Motor neuron (in vitro differentiated cells): Measurements from ENCODE around the gene SCRT2. TPM values are rescaled to one million over a fixed set of nuclear protein-coding genes. Genes with fewer than 3 reads are reported as not detected.
"Not testable (repeated sequence)": the region's sequence is repeated elsewhere in the genome, so short reads cannot be mapped to it uniquely, and the experiment has no call there.

Experiments used
- ATAC-seq, 8 experiments: fragments of 200-7000 bp; cut with Tn5 transposase; replicated peaks in 6 of 8; 2 replicates each; pipeline ENCODE4 v1.8.0; 2021; ENCODE audit warnings: mild to moderate bottlenecking in 8 of 8, moderate library complexity in 8 of 8
- H3K27ac ChIP-seq, 2 donors: fragments of 250-450 bp; sonication (Bioruptor Pico); 2 replicates each; pipeline ENCODE4 v1.9.0; 2021; ENCODE audit warnings: antibody characterized with exemption in 2 of 2, mild to moderate bottlenecking in 2 of 2, moderate library complexity in 1 of 2
- H3K4me1 ChIP-seq, 2 donors: fragments of 250-450 bp; sonication (Bioruptor Pico); replicated peaks in 1 of 2; 2 replicates each; pipeline ENCODE4 v1.6.1; 2021; ENCODE audit warnings: antibody characterized with exemption in 2 of 2, mild to moderate bottlenecking in 2 of 2, moderate library complexity in 1 of 2
- H3K4me3 ChIP-seq, 5 donors: fragments of 250-450 bp; sonication (Bioruptor Pico); 2 replicates each; pipeline ENCODE4 v1.9.0; 2021; ENCODE audit warnings: antibody characterized with exemption in 5 of 5, mild to moderate bottlenecking in 5 of 5, moderate library complexity in 4 of 5
- WGBS, 10 experiments: fragments of 450-650 bp; shearing (Covaris generic); methylation state at CpG; one replicate each; pipeline ENCODE4 v1.0.0; 2022; 5-methylcytosine and 5-hydroxymethylcytosine counted together
- in situ Hi-C, 9 experiments: fragments of 400-800 bp; cut with MboI; loops; one replicate each; pipeline ENCODE4 v1.15.0; 2021; ENCODE audit warnings: low sequenced_read_pairs in 9 of 9, low pct_unique_long_range_greater_than_20kb in 2 of 9; ENCODE audit not compliant: unreplicated experiment in 9 of 9
- total RNA-seq, 8 experiments: library from RNA; unstranded; fragments of 300-600 nt; gene quantifications; 2 replicates each; pipeline versions ENCODE4 v1.2.3 to v1.2.4, GENCODE V29; 2022

The SCRT2 gene
- total RNA-seq, 8 experiments from 2014 or later, result 0.29 to 11.0 (median 4.2) TPM; not detected in 1

DNA sequence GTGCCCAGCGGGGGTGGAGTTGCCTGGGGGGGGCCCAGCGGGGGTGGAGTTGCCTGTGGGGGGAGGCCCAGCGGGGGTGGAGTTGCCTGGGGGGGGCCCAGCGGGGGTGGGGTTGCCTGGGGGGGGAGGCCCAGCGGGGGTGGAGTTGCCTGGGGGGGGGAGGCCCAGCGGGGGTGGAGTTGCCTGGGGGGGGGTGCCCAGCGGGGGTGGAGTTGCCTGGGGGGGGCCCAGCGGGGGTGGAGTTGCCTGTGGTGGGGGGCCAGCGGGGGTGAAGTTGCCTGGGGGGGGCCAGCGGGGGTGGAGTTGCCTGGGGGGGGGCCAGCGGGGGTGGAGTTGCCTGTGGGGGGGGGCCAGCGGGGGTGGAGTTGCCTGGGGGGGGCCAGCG is 33.6 kb downstream of the SCRT2 start:
- Histone ChIP-seq H3K4me1 (peaks cover 7 to 16% of the 10 kb centered on the region in 2 donors), H3K4me3 (peak overlapping the region in 1 of 5 donors; percentile 22)
- no CpG with 5 or more reads among the region's 13 CpGs for WGBS, 10 experiments
- ATAC-seq, in situ Hi-C loops, H3K27ac ChIP-seq: not testable (repeated sequence)

DNA sequence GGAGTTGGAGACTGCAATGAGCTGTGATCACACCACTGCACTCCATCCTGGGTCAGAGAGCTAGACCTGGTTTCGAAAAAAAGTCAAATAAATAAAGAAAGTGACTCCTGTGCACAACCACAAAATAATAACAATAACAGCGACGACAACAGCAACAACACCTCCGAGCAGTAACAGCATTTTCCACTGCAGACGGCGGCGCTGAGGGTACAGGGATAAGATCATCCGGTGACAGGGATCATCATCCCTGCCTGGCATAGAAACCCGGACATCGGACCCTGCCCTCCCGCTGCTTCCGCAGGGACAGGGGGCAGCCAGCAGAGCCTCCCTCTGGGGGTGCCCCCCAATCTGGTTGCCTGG is 34.1 kb downstream of the SCRT2 start:
- Histone ChIP-seq H3K27ac (no peak overlapping the region), H3K4me3 (no peak overlapping the region), H3K4me1 (peaks cover 7 to 16% of the 10 kb centered on the region in 2 donors)
- in situ Hi-C loops, result no loop called here
- 11 to 82% (median 66%) methylated on average over 2 to 5 of the region's 12 CpGs; no CpG with 5 or more reads in 5 of the 10 experiments for WGBS, 10 experiments
- peak in 6 of 8 experiments; percentile 7 to 34 (median 21) for ATAC-seq

DNA sequence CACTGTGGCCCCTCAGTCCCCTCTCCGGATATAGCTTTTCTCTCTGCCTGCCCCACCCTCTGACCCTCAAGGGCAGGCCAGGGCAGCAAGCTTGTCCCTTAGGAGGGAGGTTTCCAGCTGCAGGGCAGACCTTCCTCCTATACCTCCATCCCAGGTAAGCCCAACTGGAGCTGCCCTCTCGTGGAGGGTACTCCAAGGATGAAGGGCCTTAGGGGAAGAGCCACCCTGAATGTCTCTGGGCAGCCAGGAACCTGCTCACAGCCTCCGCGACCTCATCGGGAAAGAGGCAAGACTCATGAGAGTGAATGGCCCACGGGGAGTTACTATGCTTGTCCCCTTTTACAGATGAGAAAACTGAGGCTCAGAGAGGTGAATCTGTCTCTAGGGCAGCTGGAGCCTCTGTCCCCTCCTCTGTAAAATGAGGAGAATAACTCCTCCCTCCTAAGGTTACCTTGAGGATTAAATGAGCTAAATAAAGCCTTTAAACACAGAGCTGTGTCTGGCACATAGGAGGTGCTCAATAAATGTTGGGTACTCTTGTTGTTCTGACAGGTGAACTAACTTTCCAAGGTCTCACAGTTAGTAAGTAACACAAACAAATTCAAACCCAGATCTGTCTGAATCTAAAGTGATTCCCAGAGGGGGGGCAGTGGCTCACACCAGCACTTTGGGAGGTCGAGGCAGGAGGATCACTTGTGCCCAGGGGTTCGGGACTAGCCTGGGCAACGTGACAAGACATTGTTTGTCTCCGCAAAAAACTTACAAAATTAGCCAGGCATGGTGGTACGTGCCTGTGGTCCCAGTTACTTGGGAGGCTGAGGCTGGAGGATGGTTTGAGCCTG is 34.7 kb downstream of the SCRT2 start:
- WGBS, 10 experiments, result 0 to 78% (median 60%) methylated on average over 1 to 8 of the region's 11 CpGs; no CpG with 5 or more reads in 1 of the 10 experiments
- H3K27ac ChIP-seq, result no peak overlapping the region
- no peak for ATAC-seq
- H3K4me1 ChIP-seq, result peaks cover 4 to 13% of the 10 kb centered on the region in 2 donors
- H3K4me3 ChIP-seq, result no peak overlapping the region
- in situ Hi-C loops, result no loop called here

DNA sequence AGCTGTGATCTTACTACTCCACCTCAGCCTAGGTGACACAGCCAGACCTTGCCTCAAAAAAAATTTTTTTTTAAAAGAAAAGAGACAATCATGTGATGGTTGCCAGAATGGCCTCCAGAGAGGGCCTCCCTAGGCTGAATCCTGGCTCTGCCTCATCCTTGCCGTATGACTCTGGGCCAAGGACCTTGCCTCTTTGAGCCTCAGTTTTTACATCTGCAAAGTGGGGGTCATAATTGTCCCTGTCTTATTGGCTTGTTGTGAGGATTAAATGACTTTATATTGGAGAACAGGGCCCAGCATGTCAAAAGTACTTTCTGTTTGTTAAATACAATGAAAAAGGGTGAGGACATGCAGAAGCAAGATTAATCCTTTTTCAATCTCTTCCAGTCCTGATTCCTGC is 37.0 kb downstream of the SCRT2 start:
- Histone ChIP-seq H3K27ac (no peak overlapping the region), H3K4me1 (peaks cover 13 to 23% of the 10 kb centered on the region in 2 donors), H3K4me3 (no peak overlapping the region)
- in situ Hi-C loops, result loop anchor here in 1 of 9 experiments (10.0 kb wide), 1 partner anchor 74 kb away; no protein-coding TSS in a partner anchor
- WGBS, 10 experiments, result 50 to 100% (median 100%) methylated on average over 1 of the region's 1 CpG; no CpG with 5 or more reads in 7 of the 10 experiments
- no peak for ATAC-seq

DNA sequence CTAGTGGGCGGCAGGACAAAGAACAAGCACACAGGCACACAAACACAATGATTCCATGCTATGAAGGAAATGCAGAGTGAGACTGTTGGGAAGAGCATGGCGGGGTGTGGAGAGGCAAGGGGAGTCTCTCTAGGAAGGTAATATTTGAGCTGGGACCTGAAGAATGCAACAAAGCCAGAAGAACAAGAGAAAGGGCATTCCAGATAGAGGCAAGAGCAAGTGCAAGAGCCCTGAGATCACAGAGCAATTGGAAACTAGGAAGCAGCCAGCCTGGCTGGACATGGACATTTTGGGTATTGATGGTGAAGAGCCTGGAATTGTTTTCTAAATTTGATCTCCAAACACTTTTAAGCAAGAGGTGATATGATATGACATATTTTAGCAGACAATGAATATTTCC is 38.0 kb downstream of the SCRT2 start:
- 0 to 100% (median 82%) methylated on average over 1 of the region's 2 CpGs; no CpG with 5 or more reads in 2 of the 10 experiments for WGBS, 10 experiments
- in situ Hi-C loops, result loop anchor here in 1 of 9 experiments (10.0 kb wide), 1 partner anchor 73 kb away; no protein-coding TSS in a partner anchor
- Histone ChIP-seq H3K4me1 (peaks cover 17 to 24% of the 10 kb centered on the region in 2 donors), H3K4me3 (no peak overlapping the region), H3K27ac (no peak overlapping the region)
- ATAC-seq, result no peak

DNA sequence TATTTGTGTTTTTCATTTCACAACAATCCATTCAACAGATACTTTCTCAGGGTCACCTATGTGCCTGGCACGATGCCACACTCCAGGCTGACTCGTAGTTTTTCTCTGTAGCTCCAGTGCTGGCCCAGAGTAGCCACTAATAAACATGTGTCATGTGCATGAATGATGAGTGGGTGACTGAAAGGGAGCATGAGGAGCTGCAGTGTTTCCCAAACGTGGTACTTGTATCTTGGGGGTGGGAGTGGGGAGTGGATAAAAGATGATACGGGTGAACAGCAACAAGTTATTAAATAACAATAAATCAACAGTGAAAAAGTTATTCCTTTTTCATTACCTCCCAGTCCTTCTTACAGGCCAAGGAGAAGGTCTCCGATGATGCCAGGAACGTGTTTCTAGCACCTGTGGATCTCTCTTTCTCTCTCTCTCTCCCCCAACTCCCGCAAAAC is 39.7 kb downstream of the SCRT2 start:
- WGBS, 10 experiments, result 0 to 83% (median 49%) methylated on average over 1 to 7 of the region's 7 CpGs; no CpG with 5 or more reads in 1 of the 10 experiments
- Histone ChIP-seq H3K27ac (no peak overlapping the region), H3K4me3 (no peak overlapping the region), H3K4me1 (peaks cover 17 to 24% of the 10 kb centered on the region in 2 donors)
- in situ Hi-C loops, result loop anchor here in 1 of 9 experiments (10.0 kb wide), 1 partner anchor 71 kb away; no protein-coding TSS in a partner anchor
- peak in 1 of 8 experiments; percentile 17 for ATAC-seq

DNA sequence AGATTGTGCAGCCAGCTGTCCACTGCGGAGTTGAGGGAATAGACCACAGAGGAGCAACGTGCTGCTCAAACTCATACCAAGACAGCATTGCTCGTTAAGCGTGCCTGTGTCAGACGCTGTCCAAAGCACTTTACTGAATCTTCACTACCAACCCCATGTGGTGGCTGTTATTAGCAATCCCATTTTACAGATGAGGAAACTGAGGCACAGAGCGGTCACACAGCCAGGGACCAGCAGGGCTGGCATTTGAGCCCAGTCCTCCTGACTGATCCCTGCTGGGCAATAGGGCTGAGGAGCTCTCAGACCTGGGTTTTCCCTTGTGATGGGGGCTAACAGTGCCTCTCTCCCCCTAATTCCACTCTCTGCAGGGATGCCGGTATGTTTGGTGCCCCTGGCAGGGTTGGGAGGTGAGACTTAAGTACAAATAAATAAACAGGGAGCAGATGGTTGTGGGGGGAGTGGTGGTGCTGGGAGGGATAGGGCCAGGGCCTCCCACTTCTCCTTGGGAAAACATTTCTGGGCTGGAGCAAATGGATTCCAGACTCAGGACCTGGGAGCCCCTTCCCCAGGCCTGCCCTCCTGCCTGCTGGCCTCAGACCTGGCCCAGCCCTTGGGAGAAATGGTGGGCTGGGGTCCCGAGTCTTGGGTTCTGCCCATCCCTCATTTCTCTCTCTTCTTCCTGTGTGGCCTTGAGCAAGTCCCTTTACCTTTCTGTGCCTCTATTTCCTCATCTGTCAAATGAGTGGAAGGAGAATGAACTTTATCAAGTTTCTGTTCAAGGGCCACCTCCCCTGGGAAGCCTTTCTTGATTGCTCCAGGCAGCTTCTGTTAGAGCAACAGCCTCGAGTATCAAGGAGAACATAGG is 40.3 kb downstream of the SCRT2 start:
- 0 to 93% (median 66%) methylated on average over 1 to 6 of the region's 9 CpGs; no CpG with 5 or more reads in 4 of the 10 experiments for WGBS, 10 experiments
- H3K27ac ChIP-seq, result no peak overlapping the region
- H3K4me3 ChIP-seq, result no peak overlapping the region
- peak in 2 of 8 experiments; percentile 6 to 43 for ATAC-seq
- in situ Hi-C loops, result loop anchor here in 1 of 9 experiments (10.0 kb wide), 1 partner anchor 70 kb away; no protein-coding TSS in a partner anchor
- peaks cover 17 to 24% of the 10 kb centered on the region in 2 donors for H3K4me1 ChIP-seq

DNA sequence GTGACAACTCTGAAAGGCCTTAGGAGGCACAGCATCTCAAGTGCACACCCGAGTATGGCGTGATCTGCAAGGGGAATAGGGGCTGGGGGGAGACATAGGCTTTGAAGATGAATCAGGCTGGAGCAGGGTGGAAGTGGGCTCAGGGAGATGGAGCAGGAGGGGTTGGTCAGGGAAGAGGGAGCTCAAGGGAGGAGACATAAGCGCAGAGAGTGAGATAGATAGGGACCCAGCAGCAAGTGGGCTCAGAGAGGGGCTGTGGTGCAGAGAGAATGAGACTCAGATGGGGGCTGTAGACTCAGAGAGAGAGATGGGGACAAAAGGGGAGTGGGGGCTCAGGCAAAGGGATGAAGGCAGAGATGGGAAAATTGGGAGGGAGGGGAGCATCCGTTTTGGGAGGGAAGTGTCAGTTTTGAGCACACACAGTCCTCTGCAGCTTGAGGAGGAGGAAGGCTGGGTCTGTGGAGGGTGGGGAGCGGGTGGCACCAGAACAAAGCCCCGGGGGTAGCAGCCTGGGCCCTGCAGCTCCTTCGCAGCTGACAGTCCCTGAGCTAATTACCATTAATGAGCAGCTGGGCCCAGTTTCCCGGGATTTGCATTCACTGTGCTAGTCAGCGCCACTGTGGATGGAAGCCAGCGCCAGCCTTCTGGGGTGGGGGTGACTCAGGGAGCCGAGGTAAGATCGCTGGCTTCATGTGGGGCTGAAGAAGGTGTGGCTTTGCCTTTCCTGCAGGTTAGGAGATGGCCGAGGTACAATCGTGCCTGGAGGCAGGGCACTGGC is 41.3 kb downstream of the SCRT2 start:
- peak; percentile 61 to 91 (median 86) for ATAC-seq
- peak overlapping the region in 1 of 2 donors; percentile 69 for H3K27ac ChIP-seq
- in situ Hi-C loops, result loop anchor here in 1 of 9 experiments (10.0 kb wide), 1 partner anchor 70 kb away; no protein-coding TSS in a partner anchor

DNA sequence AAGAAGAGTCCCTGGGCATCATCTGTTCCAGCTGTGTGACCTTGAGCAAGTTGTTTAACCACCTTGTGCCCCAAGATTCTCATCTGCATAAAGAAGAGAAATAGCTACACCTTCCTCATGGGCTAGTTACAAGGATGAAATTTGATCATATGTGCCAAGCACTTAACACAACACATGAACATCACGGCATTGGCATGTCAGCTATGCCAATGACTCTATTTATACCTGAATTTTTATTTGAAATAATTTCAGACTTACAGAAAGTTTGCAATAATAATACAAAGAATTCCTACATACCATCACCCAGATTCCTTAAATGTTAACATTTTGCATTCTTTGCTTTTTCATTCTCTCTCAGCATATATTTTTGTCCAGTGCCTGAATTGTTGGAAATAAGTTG is 44.5 kb downstream of the SCRT2 start:
- Histone ChIP-seq H3K4me3 (no peak overlapping the region), H3K4me1 (peaks cover 17 to 24% of the 10 kb centered on the region in 2 donors), H3K27ac (no peak overlapping the region)
- in situ Hi-C loops, result loop anchor here in 1 of 9 experiments (10.0 kb wide), 1 partner anchor 66 kb away; no protein-coding TSS in a partner anchor
- ATAC-seq, result peak in 1 of 8 experiments; percentile 29
- WGBS, 10 experiments, result 0 to 100% (median 29%) methylated on average over 1 of the region's 1 CpG; no CpG with 5 or more reads in 1 of the 10 experiments

More for the DNA sequence above, 41.3 kb downstream of the SCRT2 start:
- WGBS, 10 experiments, result 0 to 60% (median 25%) methylated on average over 1 to 5 of the region's 14 CpGs; no CpG with 5 or more reads in 3 of the 10 experiments
- Histone ChIP-seq H3K4me1 (peaks cover 17 to 24% of the 10 kb centered on the region in 2 donors), H3K4me3 (no peak overlapping the region)

DNA sequence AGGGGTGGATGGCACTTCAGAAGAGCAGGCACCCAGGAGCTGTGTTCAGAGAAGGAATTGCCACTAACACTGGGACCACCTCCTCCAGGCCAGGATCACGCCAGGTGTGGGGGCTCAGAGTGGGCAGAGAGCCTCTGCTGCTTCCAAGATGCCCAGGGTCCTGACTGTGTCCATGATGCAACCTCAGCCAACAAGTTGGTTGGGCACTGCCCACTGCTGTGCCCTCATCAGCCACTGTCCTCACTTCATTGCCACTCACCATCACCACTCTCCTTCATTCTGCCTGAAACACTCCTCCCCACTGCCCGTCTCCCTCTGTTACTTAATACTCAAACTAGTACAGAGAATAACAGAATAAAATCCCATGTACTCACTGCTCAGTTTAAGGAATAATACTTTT is 49.0 kb downstream of the SCRT2 start:
- in situ Hi-C loops, result no loop called here
- no peak overlapping the region for H3K27ac ChIP-seq
- H3K4me1 ChIP-seq, result no peaks in the 10 kb centered on the region
- no peak overlapping the region for H3K4me3 ChIP-seq
- WGBS, 10 experiments, result 0 to 100% (median 67%) methylated on average over 1 to 2 of the region's 2 CpGs; no CpG with 5 or more reads in 5 of the 10 experiments
- no peak for ATAC-seq

DNA sequence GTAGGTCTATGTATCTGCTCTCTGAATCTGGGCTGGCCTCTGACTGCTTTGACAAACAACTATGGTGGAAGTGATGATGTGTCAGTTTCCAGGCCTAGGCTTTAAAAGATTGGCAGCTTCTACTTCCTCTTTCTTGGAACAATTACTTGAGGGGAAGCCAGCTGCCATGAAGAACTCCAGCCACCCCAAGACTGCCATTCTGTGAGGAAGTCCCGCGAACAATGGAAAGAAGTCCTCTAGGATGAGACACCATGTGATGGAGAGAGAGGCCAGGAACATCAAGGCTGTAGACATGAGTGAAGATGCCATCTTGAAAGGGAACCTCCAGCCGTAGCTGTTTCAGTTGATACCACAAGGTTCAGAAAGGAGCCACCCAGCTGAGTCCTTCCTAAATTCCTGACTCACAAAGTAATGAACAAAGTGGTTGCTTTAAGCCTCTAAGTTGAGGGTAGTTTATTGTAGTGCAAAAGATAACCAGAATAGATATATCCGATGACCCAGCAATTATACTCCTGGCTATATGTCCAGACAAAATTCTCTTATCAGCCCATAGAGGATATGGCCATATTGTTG is 50.2 kb downstream of the SCRT2 start:
- no peak for ATAC-seq
- Histone ChIP-seq H3K27ac (no peak overlapping the region), H3K4me1 (peaks cover 0 to 5% of the 10 kb centered on the region in 2 donors), H3K4me3 (no peak overlapping the region)
- in situ Hi-C loops, result no loop called here
- 43 to 100% (median 75%) methylated on average over 1 to 4 of the region's 4 CpGs; no CpG with 5 or more reads in 3 of the 10 experiments for WGBS, 10 experiments
